ENCODE data around the gene MFAP4.
A peak's percentile ranks its signal among the peaks of the same experiment; 100 is the strongest.

The MFAP4 gene, protein sequence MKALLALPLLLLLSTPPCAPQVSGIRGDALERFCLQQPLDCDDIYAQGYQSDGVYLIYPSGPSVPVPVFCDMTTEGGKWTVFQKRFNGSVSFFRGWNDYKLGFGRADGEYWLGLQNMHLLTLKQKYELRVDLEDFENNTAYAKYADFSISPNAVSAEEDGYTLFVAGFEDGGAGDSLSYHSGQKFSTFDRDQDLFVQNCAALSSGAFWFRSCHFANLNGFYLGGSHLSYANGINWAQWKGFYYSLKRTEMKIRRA

DNA sequence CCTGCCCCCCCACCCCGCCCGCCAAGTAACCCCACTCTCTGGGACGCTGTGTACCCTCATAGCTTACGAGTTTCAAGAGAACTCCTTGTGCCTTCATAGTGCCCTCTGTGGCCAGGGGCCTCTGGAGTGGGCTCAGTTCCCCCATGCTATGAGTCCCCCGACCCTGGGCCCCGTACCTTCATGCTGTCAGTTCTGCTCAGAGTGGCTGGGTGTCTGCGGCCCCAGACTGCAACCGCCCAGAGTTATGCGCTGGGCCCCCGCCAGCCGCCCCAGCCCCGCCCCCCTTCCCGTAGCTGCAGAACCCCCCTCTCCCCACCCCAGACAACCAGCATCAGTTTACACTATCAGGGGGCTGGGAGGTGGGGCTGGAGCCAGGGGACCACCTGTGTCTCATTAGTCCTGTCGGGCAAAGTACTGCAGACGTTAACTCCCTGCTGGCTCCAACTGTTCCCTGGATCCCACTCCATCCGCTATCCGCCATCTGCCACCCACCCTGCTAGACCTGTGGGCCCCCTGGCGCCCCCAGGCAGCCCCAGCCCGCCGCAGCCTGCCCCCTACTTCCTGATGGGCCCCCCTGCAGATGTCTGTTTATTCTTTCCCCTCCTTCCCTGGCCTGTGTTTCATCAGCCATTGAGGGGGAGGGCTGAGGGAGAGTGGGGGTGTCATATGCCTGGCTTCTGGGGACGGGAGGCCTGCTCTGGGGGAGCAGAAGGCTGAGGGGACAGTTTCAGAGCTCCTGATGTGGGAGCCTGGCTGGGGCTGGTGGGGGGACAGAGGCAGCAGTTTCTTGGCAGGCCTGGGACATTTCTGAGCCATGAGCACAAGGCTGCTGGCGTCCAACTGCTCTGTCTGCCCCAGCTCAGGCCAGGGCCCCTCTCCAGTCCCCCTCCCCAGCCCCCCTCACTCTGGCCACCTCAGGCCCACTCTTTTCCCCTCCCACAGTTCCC lies at the start of gene MFAP4:
MFAP4 (minus strand) TSS at position 217 of the 947 bp plus-strand sequence; CDS start at position 182, 35 bp downstream.
- no peak for DNase-seq (ENCODE audit: low read depth in 3 of 3)

DNA sequence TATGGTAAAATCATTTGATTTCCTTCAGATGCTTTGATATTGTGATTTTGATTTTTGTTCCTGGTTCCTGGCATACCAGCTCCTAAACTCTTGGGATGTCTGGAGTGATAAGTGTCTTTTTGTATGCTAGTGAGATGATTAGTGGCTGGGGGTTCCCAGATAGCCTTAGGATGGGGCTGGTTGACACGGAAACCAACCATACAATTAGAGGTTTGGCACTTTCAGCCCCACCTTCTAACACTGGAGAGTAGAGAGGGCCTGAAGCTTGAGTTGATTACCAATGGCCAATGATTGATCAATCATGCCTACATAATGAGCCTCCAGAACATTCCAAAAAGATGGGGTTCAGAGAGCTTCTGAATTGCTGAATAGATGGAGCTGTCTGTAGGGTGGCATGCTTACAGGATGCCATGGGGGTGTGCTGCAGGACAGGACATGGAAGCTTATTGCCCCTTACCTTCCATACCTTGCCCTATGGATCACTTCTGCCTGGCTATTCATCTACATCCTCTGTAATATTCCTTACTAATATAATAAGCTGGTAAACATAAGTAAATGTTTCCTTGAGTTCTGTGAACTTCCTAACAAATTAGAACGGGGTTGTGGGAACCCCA lies 46.8 kb upstream of the MFAP4 start:
- no peak for DNase-seq (ENCODE audit: low read depth in 3 of 3)

DNA sequence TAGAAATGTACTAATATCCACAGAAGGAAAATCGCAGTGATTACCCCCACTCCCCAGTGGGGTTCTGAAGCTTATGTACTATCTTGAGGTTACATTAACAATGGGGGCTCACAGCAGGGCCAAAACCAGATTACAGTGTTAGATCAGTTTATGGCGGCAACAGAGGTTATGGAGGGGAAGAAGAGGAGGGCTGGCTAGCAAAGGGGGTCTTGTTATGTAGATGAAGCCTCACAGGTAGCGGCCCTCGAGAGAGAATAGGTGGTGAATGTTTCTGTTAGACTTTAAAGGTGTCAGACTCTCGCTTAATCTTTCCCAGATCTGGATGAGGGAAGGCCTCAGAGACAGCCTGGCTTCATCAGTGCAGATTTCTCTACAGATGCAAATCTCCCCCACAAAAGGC lies 46.3 kb upstream of the MFAP4 start:
- DNase-seq (ENCODE audit: low read depth in 3 of 3), result no peak

DNA sequence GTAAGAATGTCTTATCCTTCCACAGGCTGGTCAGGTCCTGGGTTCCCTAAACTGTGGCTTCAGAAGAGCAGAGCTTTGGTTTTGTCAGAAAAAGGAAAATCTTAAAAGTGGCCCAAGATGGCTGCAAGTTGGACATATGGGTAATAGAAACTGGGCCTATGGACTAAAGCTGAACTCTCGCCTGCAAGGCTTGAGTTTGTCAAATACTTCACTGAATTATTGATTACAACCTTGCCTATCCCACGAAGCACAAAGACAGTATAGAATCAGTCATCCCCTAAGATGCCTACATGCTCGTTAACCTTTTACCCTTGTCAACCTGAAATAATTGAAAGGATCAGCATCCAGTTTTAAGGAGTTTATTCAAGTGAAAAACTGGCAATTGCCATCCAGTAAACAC lies 44.7 kb upstream of the MFAP4 start:
- no peak for DNase-seq (ENCODE audit: low read depth in 3 of 3)

DNA sequence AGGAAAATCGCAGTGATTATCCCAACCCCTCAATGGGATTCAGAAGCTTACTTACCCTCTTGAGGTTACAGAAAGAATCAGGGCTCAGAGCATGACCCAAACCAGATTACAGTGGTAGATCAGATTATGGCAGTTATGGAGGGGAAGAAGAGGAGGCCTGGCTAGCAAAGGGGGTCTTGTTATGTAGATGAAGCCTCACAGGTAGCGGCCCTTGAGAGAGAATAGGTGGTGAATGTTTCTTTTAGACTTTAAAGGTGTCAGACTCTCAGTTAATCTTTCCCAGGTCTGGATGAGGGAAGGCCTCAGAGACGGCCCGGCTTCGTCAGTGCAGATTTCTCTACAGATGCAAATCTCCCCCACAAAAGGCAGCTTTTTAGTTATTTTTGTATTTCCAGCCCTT lies 39.6 kb upstream of the MFAP4 start:
- no peak for DNase-seq (ENCODE audit: low read depth in 3 of 3)

DNA sequence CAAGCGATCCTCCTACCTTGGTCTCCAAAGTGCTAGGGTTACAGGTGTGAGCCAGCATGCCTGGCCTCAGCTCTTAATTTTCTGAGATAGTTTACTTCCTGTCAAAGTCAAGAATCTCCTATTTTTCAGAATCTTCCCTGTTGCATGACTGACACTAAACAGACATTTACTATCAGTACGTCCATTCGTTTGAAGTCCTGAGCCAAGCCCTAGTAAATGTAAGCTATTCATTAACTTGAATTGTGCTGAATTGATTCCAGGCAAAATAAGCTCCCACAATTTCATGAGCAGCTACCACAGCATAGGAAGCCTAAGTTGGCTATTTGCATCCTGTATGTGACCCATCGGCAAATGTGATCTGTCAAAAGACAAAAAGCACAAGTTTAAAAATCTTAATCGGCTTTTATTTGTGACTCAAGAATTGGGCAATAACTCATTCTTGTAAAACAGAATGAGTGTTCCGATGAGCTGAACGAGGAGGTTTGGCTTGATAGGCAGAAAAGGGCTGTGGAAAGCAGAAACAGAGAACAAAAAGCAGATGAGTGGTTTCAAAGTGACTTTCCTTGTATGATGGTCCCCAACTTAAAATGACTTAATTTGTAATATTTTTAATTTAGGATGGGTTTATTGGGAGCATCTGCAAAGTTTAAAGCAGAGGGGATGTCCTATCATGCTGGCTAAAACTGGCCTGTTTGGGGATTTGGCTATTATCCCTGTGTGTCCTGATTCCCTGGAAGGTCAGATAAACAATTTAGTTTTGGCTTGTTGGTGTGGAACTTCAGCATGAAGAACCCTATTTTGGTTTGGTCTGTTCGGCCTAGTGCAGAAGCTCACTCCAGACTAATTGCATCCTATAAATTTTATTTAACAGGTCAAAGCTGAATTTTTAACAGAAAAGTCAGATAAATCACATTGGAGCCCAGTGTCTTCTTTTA lies 38.2 kb upstream of the MFAP4 start:
- DNase-seq (ENCODE audit: low read depth in 3 of 3), result no peak

DNA sequence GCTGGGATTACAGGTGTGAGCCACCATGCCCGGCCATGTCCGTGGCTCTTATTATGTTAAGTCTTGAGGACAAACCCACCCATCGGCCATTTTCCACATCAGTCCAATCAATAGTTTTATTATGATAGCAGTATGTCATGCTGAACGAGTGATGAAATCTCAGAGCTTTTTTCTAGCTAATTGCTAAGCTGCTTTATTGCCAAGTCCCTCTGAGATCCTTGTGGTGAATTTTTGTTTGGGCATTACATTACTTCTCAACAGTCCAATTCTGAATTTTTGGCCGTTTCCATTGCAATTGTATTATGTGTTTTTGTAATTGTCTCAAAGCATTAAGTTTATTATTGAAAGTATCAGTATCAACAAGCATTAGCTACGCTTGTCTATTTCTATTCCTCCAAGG lies 34.9 kb upstream of the MFAP4 start:
- no peak for DNase-seq (ENCODE audit: low read depth in 3 of 3)

DNA sequence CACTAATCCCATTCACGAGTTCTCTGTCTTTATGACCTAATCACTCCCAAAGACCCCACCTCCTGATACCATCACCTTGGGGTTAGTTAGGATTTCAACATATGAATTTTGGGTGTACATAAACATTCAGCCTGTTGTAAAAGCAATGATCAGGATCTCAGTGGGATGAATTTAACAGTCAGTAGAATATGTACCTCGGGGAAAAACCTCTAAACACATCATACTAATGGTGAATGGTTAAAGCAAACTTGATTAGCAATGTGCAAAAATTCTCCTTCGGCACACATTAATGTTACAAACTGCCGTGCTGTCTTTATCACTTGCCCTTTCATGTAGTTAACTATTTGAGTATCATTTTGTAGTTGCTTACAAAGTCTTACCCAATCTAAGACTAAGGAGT lies 34.2 kb upstream of the MFAP4 start:
- DNase-seq (ENCODE audit: low read depth in 3 of 3), result no peak

DNA sequence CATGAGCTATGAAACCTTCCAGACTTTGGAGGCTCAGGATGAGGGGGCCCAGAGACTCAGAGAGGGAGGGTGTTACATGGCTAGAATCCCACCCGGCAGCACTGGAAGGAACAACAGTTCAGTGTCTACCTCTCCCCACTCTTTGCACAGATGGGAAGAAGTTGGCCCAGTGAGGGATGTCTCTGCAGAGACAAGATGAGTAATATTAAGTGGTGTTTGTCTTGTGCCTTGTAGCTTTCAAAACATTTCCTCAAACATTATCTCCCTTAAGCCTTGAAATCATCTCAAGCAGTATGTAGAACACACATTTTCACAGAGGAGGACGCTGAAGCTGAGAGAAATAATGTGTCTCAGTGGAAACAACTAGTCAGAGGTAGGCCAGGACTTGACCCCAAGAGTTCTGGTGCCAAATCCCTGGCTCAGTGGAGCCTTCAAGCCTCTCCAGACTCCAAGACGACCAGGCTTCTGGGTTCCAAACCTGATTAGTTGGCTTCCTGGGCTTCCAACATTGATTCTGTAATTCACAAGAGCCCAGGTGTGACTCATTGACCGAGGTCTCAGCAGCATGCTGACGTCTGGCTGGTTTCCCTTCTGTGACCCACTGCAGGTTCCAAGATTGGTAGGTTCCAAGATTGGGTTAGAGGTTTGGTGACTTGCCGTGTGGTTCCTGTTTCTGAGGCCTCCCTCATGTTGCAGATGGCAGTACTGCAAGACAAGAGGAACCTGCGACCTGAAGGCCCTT lies 31.4 kb upstream of the MFAP4 start:
- DNase-seq (ENCODE audit: low read depth in 3 of 3), result peak in 2 of 3 donors; percentile 1 to 2

DNA sequence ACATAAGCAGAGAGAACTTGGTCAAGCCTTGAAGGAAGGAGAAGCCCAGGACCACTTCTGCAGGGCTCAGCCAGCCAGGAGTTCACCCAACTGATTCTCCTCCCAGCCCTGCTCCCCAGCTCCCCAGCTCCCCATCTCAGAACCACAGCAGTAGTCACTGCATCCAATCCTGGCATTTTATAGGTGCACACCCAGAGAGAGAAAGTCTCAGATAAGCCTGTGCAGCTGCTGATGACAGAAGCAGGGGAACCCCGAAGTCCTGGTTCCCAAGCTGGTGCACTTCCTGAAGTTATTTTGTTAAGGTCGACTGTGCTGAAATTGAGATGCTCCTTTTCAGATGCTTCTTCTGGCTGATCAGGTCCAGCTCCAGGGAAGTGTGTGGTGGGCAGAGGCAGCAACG lies 30.6 kb upstream of the MFAP4 start:
- DNase-seq (ENCODE audit: low read depth in 3 of 3), result no peak

DNA sequence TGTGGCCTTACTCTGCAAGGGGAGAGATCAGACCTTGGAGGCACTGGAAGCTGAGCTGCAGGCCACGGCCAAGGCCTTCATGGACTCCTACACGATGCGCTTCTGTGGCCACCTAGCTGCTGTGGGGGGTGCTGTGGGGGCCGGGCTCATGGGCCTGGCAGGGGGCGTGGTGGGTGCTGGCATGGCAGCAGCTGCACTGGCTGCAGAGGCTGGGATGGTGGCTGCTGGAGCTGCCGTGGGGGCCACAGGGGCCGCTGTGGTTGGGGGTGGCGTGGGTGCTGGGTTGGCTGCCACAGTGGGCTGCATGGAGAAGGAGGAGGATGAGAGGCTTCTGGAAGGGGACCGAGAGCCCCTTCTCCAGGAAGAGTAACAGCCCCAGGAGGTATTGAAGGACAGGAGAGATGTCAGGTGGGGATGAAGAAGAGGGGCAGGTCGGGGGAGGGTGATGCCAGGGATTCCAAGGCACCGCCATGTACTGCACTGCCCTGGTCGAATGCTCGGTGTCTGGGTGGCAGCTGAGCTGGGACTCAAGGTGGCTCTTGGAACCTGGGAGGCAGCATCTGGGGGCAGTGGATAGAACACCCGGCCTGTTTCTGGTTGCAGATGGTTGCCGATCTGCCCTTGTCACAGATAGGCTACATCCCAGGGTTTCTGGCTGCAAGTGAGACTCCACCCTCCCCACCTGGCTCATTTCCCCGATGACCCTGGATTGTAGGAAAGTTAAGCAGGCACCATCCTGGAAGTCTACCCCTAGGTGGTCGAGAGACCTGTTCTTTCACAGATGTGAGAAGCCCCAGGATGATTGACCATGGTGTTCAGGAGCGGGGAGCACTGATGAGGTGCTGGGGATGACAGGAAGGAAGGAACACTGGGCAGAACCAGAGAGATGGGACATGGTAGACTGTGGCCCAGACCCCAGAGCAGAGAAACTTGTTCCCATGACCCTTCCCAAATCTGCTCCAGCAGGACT lies 29.1 kb upstream of the MFAP4 start:
- DNase-seq (ENCODE audit: low read depth in 3 of 3), result no peak

DNA sequence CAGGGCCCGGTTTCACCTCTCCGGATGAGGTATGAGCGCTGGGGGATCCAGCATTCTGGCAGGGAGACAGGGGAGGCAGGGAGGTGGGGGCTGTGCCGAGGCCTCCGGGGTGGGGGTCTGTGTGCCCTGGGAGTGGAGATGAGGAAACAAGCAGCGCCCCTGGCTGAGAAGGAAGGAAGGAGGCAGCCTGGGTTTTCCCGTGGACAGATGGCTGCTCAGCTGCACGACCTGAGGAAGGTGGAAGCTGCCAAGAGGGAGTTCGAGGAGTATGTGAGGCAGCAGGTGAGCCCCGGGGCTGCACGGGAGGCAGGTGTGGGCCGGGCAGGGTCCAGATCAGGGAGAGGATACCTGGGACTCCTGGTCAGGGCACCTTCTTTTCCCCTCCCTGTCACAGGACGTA lies 28.3 kb upstream of the MFAP4 start:
- no peak for DNase-seq (ENCODE audit: low read depth in 3 of 3)

DNA sequence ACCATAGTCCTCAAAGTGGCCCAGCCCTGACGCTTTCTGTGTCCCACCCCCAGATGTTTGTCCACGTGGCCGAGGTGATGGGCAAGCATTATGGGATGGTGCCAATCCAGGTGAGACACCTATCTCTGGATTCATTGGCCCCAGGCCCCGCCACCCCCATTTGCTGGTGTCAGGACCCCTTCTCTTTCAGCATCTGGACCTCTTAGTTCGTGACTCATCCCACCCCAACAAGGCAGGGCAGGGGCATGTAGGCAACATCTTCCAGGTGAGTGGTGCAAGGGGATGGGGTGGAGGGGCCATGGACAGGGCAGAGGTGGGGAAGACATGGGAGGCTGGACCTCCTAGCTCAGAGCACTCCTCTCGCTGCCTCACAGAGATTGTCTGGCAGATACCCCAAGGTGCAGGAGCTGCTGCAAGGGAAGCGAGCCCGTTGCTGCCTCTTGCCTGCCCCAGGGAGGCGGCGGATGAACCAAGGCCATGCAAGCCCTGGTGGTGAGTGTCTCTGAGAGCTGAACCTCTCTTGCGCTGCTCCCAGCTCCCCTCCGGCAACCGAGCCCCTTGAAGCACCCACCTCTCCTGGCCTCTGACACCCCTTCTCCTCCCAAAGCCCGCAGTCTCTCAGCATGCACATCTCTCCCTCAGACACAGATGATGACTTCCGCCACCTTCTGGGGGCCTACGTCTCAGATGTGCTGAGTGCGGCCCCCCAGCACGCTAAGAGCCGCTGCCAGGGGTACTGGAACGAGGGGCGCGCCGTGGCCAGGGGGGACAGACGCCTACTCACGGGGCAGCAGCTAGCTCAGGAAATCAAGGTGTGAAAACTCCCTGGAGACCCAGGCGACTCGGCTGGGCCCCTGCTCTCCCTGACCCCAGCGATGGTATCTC lies 27.6 kb upstream of the MFAP4 start:
- DNase-seq (ENCODE audit: low read depth in 3 of 3), result no peak

DNA sequence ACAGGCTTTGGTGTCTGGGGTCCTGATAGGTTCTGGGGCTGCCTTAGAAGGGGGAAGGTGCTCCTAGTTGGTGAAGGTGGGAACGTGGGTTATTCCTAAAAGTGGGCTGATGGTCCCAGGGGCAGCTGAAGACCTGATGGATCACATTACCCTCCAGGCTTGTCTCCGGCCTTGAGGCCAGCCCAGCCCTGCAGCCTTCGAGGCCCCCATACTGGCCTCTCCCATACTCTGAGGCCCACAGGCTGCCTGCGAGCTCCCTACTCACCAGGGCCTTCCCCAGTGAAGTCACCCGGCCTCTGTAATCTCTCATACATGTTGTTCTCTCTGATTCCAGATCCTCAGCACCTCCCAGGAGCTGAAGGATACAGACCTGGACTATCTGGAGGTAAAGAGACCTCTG lies 26.8 kb upstream of the MFAP4 start:
- no peak for DNase-seq (ENCODE audit: low read depth in 3 of 3)

DNA sequence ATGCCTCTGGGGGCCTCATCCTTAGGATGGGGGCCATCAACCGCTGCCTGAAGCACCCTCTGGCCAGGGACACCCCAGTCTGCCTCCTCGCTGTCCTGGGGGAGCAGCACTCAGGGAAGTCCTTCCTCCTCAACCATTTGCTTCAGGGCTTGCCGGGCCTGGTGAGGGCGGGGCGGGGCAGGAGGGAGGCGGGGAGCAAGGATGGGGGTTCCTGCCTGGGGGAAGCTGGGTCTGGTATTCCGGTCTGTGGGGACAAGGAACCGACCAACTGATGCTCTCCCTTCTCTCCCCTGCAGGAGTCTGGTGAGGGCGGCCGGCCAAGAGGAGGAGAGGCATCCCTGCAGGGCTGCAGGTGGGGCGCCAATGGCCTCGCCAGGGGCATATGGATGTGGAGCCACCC lies 26.0 kb upstream of the MFAP4 start:
- no peak for DNase-seq (ENCODE audit: low read depth in 3 of 3)

DNA sequence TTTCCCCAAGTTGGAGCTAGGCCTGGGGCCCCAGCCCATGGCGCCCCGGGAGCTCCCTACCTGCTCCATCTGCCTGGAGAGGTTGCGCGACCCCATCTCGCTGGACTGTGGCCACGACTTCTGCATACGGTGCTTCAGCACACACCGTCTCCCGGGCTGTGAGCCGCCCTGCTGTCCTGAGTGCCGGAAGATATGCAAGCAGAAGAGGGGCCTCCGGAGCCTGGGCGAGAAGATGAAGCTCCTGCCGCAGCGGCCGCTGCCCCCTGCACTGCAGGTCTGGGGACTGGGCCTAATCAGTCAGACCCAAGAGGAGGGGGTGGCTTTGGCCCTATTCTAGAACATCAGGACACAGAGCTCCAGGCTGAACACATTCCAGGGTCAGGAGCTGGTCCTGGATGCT lies 25.5 kb upstream of the MFAP4 start:
- DNase-seq (ENCODE audit: low read depth in 3 of 3), result no peak

DNA sequence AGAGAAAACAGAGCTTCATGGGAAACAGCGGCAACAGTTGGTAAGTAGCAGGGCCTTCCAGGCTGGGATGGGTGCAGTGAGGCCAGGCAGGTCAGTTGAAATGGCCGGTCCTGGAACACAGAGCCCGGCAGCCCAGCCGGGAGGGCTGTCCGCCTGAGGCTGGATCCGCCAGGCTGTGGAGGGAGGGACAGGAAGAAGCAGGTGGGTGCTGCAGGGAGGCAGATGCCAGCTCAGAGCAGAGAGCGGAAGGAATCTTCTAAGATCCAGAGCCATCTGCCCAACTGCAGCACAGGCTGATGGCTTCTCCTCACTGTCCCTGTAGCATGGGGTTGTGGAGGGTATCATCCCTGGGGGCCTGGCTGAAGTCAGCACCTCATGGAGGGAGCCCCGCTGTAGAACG lies 24.6 kb upstream of the MFAP4 start:
- no peak for DNase-seq (ENCODE audit: low read depth in 3 of 3)

DNA sequence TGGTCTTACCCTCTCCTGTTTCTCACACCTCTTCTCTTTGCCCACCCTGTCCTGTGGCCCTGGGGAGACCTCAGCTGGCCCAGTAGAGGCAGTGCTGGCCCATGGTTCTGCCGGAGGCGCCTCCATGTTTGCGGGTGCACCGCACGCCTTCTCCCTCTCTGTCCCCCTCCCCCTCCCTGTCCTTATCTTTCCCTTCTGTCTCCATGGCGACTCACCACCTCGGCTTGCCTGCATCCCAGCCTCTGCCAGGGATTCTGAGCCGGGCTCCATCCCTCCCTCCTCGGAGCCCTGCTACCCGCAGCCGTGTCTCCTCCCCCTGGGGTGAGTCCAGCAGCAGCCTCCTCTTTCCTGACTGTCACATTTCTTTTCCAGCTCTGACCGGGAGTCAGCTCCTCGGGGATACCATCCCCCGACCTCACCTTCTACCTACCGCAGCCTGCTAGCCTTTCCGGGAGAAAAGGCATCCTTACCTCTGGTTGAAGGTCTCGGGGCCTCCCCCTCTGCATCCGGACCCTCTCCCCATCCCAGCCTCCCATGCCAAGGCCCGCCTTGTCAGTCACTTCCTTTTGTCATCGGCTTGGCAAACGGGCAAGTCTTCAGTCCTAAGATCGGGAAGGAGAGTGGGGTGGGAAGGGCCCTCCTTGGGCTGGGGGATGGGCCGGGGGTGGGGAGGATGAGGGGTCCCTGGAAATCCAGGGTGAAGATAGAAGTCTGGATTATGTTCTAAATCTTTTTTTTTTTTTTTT lies 24.1 kb upstream of the MFAP4 start, which contains the start of gene RNF112:
RNF112 (plus strand) TSS at position 358 of the 746 bp plus-strand sequence; CDS start at position 535, 177 bp downstream.
- no peak for DNase-seq (ENCODE audit: low read depth in 3 of 3)
